ENCODE measurements around the gene KLRK1. TPM values are rescaled to one million over a fixed set of nuclear protein-coding genes. Genes with fewer than 3 reads are reported as not detected.
"Not testable (repeated sequence)": the region's sequence is repeated elsewhere in the genome, so short reads cannot be mapped to it uniquely, and the experiment has no call there.

Gene KLRK1
- total RNA-seq, 1 donor from 2014 or later = not detected

GRCh38 chr12:10388624-10389413, 1.0 kb downstream of the KLRK1 start:
- DNase-seq (ENCODE audit: low read depth) = no peak

- DNase-seq (ENCODE audit: low read depth) = not testable (repeated sequence)
These were observed 2.3 kb downstream of the KLRK1 start for GRCh38 chr12:10387498-10387897.

GRCh38 chr12:10386857-10387256, 3.0 kb downstream of the KLRK1 start:
- no peak for DNase-seq (ENCODE audit: low read depth)

GRCh38 chr12:10385166-10385613, 4.7 kb downstream of the KLRK1 start:
- DNase-seq (ENCODE audit: low read depth) = peak; percentile 97

- DNase-seq (ENCODE audit: low read depth) = no peak
These were observed 5.7 kb downstream of the KLRK1 start for GRCh38 chr12:10384191-10384590.

- no peak for DNase-seq (ENCODE audit: low read depth)
These were observed 7.8 kb downstream of the KLRK1 start for GRCh38 chr12:10381928-10382628.

- not testable (repeated sequence) for DNase-seq (ENCODE audit: low read depth)
These were observed 11.1 kb downstream of the KLRK1 start for GRCh38 chr12:10378737-10379136.

GRCh38 chr12:10374624-10375018, 15.2 kb downstream of the KLRK1 start:
- no peak for DNase-seq (ENCODE audit: low read depth)

GRCh38 chr12:10372559-10372958, 17.3 kb downstream of the KLRK1 start:
- DNase-seq (ENCODE audit: low read depth) = no peak

- DNase-seq (ENCODE audit: low read depth) = not testable (repeated sequence)
These were observed 17.8 kb downstream of the KLRK1 start for GRCh38 chr12:10371893-10372535.

- DNase-seq (ENCODE audit: low read depth) = no peak
These were observed 20.1 kb downstream of the KLRK1 start for GRCh38 chr12:10369557-10370415.

- no peak for DNase-seq (ENCODE audit: low read depth)
These were observed 21.4 kb downstream of the KLRK1 start for GRCh38 chr12:10368206-10369171.

- DNase-seq (ENCODE audit: low read depth) = not testable (repeated sequence)
These were observed 22.1 kb downstream of the KLRK1 start for GRCh38 chr12:10367714-10368113.

GRCh38 chr12:10366875-10367274, 23.0 kb downstream of the KLRK1 start:
- peak; percentile 42 for DNase-seq (ENCODE audit: low read depth)

- peak; percentile 58 for DNase-seq (ENCODE audit: low read depth)
These were observed 24.0 kb downstream of the KLRK1 start for GRCh38 chr12:10365696-10366405.

GRCh38 chr12:10364815-10365622, 24.8 kb downstream of the KLRK1 start:
- peak; percentile 84 for DNase-seq (ENCODE audit: low read depth)

GRCh38 chr12:10363914-10364814, 25.7 kb downstream of the KLRK1 start:
- DNase-seq (ENCODE audit: low read depth) = peak; percentile 57

- DNase-seq (ENCODE audit: low read depth) = no peak
These were observed 26.3 kb downstream of the KLRK1 start for GRCh38 chr12:10363658-10363913.
